Gastroesophageal sphincter (tissue), 4 donors: ENCODE data around the gene TNNI3. TPM values are rescaled to one million over a fixed set of nuclear protein-coding genes. Genes with fewer than 3 reads are reported as not detected.
"Not testable (repeated sequence)": the region's sequence is repeated elsewhere in the genome, so short reads cannot be mapped to it uniquely, and the experiment has no call there.

Experiments
- ATAC-seq: fragments of 150-250 bp; one replicate; pipeline ENCODE4 v1.9.1; 2016; ENCODE audit warnings: mild to moderate bottlenecking, moderate library complexity
- H3K27ac ChIP-seq, 4 donors: fragments of 200-600 bp; sonication (generic) in 3 of 4; 1 replicate in 3 of 4; 2 replicates in 1 of 4; pipeline ENCODE4 v1.5.1; 2016 to 2019
- H3K27me3 ChIP-seq: fragments of 200-600 bp; sonication (generic); one replicate; pipeline ENCODE4 v1.5.1; 2019
- H3K36me3 ChIP-seq, 2 donors: fragments of 200-600 bp; sonication (generic); one replicate each; pipeline ENCODE4 v1.5.1; 2019; ENCODE audit warnings: control low read depth in 1 of 2
- H3K4me1 ChIP-seq, 3 donors: fragments of 200-600 bp; sonication (generic); 1 replicate in 2 of 3; 2 replicates in 1 of 3; pipeline ENCODE4 v1.5.1; 2016 to 2019; ENCODE audit warnings: control low read depth in 2 of 3
- H3K4me3 ChIP-seq, 2 donors: fragments of 200-600 bp; sonication (generic); one replicate each; pipeline ENCODE4 v1.5.1; 2019; ENCODE audit warnings: mild to moderate bottlenecking in 1 of 2, moderate library complexity in 1 of 2
- H3K9me3 ChIP-seq, 3 donors: fragments of 200-600 bp; sonication (generic); one replicate each; pipeline ENCODE4 v1.5.1; 2017 to 2019; ENCODE audit warnings: control low read depth in 2 of 3
- CTCF ChIP-seq, 4 experiments: fragments of 200-600 bp in 2 of 4; fragments of 450-650 bp in 2 of 4; sonication (generic) in 1 of 4; IDR thresholded peaks; one replicate each; pipeline ENCODE4 v1.5.1; 2017 to 2019; ENCODE audit warnings: antibody characterized with exemption in 4 of 4, mild to moderate bottlenecking in 2 of 4, moderate library complexity in 2 of 4
- EP300 ChIP-seq: sonication (generic); formaldehyde crosslinking; IDR thresholded peaks from one replicate; pipeline ENCODE4 v1.6.1; 2017; ENCODE audit warnings: antibody characterized with exemption, mild to moderate bottlenecking
- POLR2A ChIP-seq, 2 donors: fragments of 450-650 bp; IDR thresholded peaks; one replicate each; pipeline ENCODE4 v1.6.1; 2017; ENCODE audit warnings: antibody characterized with exemption in 2 of 2, mild to moderate bottlenecking in 2 of 2, moderate library complexity in 1 of 2
- POLR2AphosphoS5 ChIP-seq: sonication (generic); formaldehyde crosslinking; IDR thresholded peaks from one replicate; pipeline ENCODE4 v1.6.1; 2017; ENCODE audit warnings: antibody characterized with exemption
- WGBS, 2 donors: methylation state at CpG; one replicate each; pipeline ENCODE4 v1.1.5; 2018; ENCODE audit warnings: low coverage in 1 of 2; 5-methylcytosine and 5-hydroxymethylcytosine counted together
- total RNA-seq, 4 donors: library from RNA; depleted of rRNA; stranded (reverse); fragments of >200 nt; gene quantifications; one replicate each; pipeline ENCODE4 v1.1.0, GENCODE V29; 2016

TNNI3 gene
- total RNA-seq, 4 donors from 2014 or later, result not detected

- Histone ChIP-seq H3K36me3 (no peaks in the 10 kb centered on the region), H3K27ac (no peak overlapping the region), H3K9me3 (no peaks in the 10 kb centered on the region), H3K4me3 (no peak overlapping the region), H3K4me1 (peaks cover 0 to 18% (median 8%) of the 10 kb centered on the region in 3 donors), H3K27me3 (peaks cover 100% of the 10 kb centered on the region)
- 2 to 19% methylated on average over 3 to 11 of the region's 12 CpGs for WGBS, 2 donors
- ATAC-seq, result no peak
- no peak for TF ChIP-seq EP300
- no peak for TF ChIP-seq CTCF (IDR thresholded peaks at IDR 0.05)
- no peak for TF ChIP-seq POLR2A (IDR thresholded peaks at IDR 0.05)
- no peak for TF ChIP-seq POLR2AphosphoS5
These were observed 15.2 kb upstream of the TNNI3 start for GRCh38 chr19:55172741-55173140.

- WGBS, 2 donors, result 38 to 42% methylated on average over 4 to 8 of the region's 9 CpGs
- not testable (repeated sequence) for H3K9me3 ChIP-seq, H3K36me3 ChIP-seq, ATAC-seq, H3K27ac ChIP-seq, H3K4me3 ChIP-seq
- Histone ChIP-seq H3K4me1 (peaks cover 0 to 18% (median 8%) of the 10 kb centered on the region in 3 donors), H3K27me3 (peaks cover 100% of the 10 kb centered on the region)
These were observed 14.8 kb upstream of the TNNI3 start for GRCh38 chr19:55172318-55172717.

- 74 to 93% methylated on average over 5 of the region's 5 CpGs for WGBS, 2 donors
- peaks cover 0 to 27% (median 8%) of the 10 kb centered on the region in 3 donors for H3K4me1 ChIP-seq
- ATAC-seq, result no peak
- peaks cover 100% of the 10 kb centered on the region for H3K27me3 ChIP-seq
- no peak overlapping the region for H3K27ac ChIP-seq
- TF ChIP-seq POLR2A (IDR thresholded peaks at IDR 0.05), result no peak
- TF ChIP-seq POLR2AphosphoS5, result no peak
- no peak for TF ChIP-seq CTCF (IDR thresholded peaks at IDR 0.05)
- no peak for TF ChIP-seq EP300
- H3K9me3 ChIP-seq, result no peaks in the 10 kb centered on the region
- H3K36me3 ChIP-seq, result no peaks in the 10 kb centered on the region
- H3K4me3 ChIP-seq, result no peak overlapping the region
These were observed 13.9 kb upstream of the TNNI3 start for GRCh38 chr19:55171440-55171839.

- 54 to 55% methylated on average over 4 of the region's 4 CpGs for WGBS, 2 donors
- TF ChIP-seq POLR2AphosphoS5, result no peak
- no peak for TF ChIP-seq CTCF (IDR thresholded peaks at IDR 0.05)
- no peak for TF ChIP-seq POLR2A (IDR thresholded peaks at IDR 0.05)
- no peak for TF ChIP-seq EP300
- peaks cover 100% of the 10 kb centered on the region for H3K27me3 ChIP-seq
- no peak overlapping the region for H3K4me3 ChIP-seq
- H3K4me1 ChIP-seq, result peaks cover 0 to 30% (median 8%) of the 10 kb centered on the region in 3 donors
- H3K36me3 ChIP-seq, result no peaks in the 10 kb centered on the region
- H3K27ac ChIP-seq, result no peak overlapping the region
- no peaks in the 10 kb centered on the region for H3K9me3 ChIP-seq
- no peak for ATAC-seq
These were observed 11.6 kb upstream of the TNNI3 start for GRCh38 chr19:55169136-55169535.

GRCh38 chr19:55166530-55167268 lies 9.2 kb upstream of the TNNI3 start, which contains the start of gene DNAAF3:
Gene DNAAF3 (minus strand): TSS chr19:55166613. CDS start chr19:55166413, 200 bp downstream.
- Histone ChIP-seq H3K27ac (peak within 1 kb of the TSS in 1 of 4 donors; percentile 35), H3K27me3 (peaks cover 100% of the 10 kb centered on the region), H3K9me3 (no peaks in the 10 kb centered on the region), H3K4me3 (peak within 1 kb of the TSS in 1 of 2 donors; percentile 46), H3K36me3 (no peaks in the 10 kb centered on the region), H3K4me1 (peaks cover 0 to 16% (median 0%) of the 10 kb centered on the region in 3 donors)
- peak; percentile 98 for ATAC-seq
- TF ChIP-seq POLR2AphosphoS5 (no peak), POLR2A (IDR thresholded peaks at IDR 0.05) (no peak), CTCF (IDR thresholded peaks at IDR 0.05) (no peak), EP300 (no peak)
- 1 to 4% methylated on average over 15 to 20 of the region's 33 CpGs for WGBS, 2 donors
